HepG2 (cell line): Measurements from ENCODE around the gene ELP5. TPM values are rescaled to one million over a fixed set of nuclear protein-coding genes. Genes with fewer than 3 reads are reported as not detected.

ENCODE experiments used
- ATAC-seq: fragments of 200-7000 bp; cut with Tn5 transposase; 3 replicates; pipeline ENCODE4 v1.9.1; 2020; ENCODE audit warnings: mild to moderate bottlenecking, moderate library complexity
- BruUV-seq: library from RNA; stranded (reverse); fragments of 400-500 nt; replicated peaks from 2 replicates; lab custom pipeline; 2021; lab: Mats Ljungman, UMichigan
- CTCF ChIA-PET: fragments of 300-600 bp; formaldehyde crosslinking; extraction: SDS; loops from one replicate; lab custom pipeline; 2021; ENCODE audit warnings: low total read pairs, inconsistent platforms, low intra/inter-chr PET ratio; lab: Yijun Ruan, JAX
- POLR2A ChIA-PET: fragments of 350-600 bp; sonication (Branson Sonifier 250); formaldehyde crosslinking; loops from one replicate; lab custom pipeline; 2020; ENCODE audit warnings: antibody characterized with exemption, inconsistent platforms; lab: Yijun Ruan, JAX
- DNase-seq: peaks from one replicate; pipeline ENCODE4 v3.0.0-alpha.2; 2015; ENCODE audit warnings: low spot score
- FAIRE-seq: peaks from 3 replicates; lab custom pipeline; 2011; peaks lifted over from hg19 to GRCh38; lab: Jason Lieb, UNC
- H2AFZ ChIP-seq: one replicate; pipeline ENCODE4 v1.6.1; 2011; ENCODE audit warnings: low read length, inconsistent platforms
- H3K27ac ChIP-seq: fragments of 300-600 bp; 3 replicates; pipeline ENCODE4 v1.8.0; 2011; ENCODE audit warnings: mixed run types, mild to moderate bottlenecking, mixed read lengths, low read length, inconsistent platforms; ENCODE audit not compliant: insufficient read depth; ENCODE audit errors: extremely low read length
- H3K27me3 ChIP-seq, 2 experiments: fragments of 200-600 bp in 1 of 2; 2 replicates in 1 of 2; 3 replicates in 1 of 2; pipeline versions ENCODE4 v1.6.0 to v1.8.0; 2011; ENCODE audit warnings: low read length in 2 of 2, mild to moderate bottlenecking in 2 of 2, moderate library complexity in 2 of 2, inconsistent platforms in 1 of 2; ENCODE audit not compliant: insufficient read depth in 2 of 2, control insufficient read depth in 1 of 2
- H3K36me3 ChIP-seq, 2 experiments: fragments of 200-600 bp in 1 of 2; replicated peaks in 1 of 2; 2 replicates in 1 of 2; 3 replicates in 1 of 2; pipeline versions ENCODE4 v1.5.1 to v1.8.0; 2011; ENCODE audit warnings: low read length in 2 of 2, inconsistent platforms in 1 of 2; ENCODE audit not compliant: insufficient read depth in 2 of 2, control insufficient read depth in 1 of 2
- H3K4me1 ChIP-seq: 2 replicates; pipeline ENCODE4 v1.5.1; 2012; ENCODE audit warnings: low read length, inconsistent platforms; ENCODE audit not compliant: insufficient read depth
- H3K4me2 ChIP-seq: 2 replicates; pipeline ENCODE4 v1.6.0; 2011; ENCODE audit warnings: low read depth, low read length, inconsistent platforms
- H3K4me3 ChIP-seq, 3 experiments: fragments of 200-600 bp in 1 of 3; sonication (generic), shearing (Covaris generic) in 1 of 3; replicated peaks in 1 of 3; 2 replicates each; pipeline ENCODE4 v1.5.1; 2011 to 2016; ENCODE audit warnings: low read length in 3 of 3, inconsistent platforms in 2 of 3, low read depth in 2 of 3, mild to moderate bottlenecking in 2 of 3, control low read depth in 1 of 3, mixed read lengths in 1 of 3; ENCODE audit not compliant: insufficient read depth in 1 of 3
- H3K79me2 ChIP-seq: one replicate; pipeline ENCODE4 v1.6.1; 2011; ENCODE audit warnings: low read length, inconsistent platforms; ENCODE audit not compliant: insufficient read depth
- H3K9ac ChIP-seq: 2 replicates; pipeline ENCODE4 v1.6.0; 2011; ENCODE audit warnings: mild to moderate bottlenecking, low read depth, low read length, inconsistent platforms; ENCODE audit not compliant: insufficient read depth
- H3K9me3 ChIP-seq: 2 replicates; pipeline ENCODE4 v1.5.1; 2012; ENCODE audit warnings: mild to moderate bottlenecking, low read length
- H4K20me1 ChIP-seq: 2 replicates; pipeline ENCODE4 v1.6.0; 2011; ENCODE audit warnings: inconsistent platforms, mild to moderate bottlenecking, low read length, moderate library complexity; ENCODE audit not compliant: insufficient read depth
- MAZ ChIP-seq, 2 experiments: sonication (generic) in 1 of 2; formaldehyde crosslinking in 1 of 2; IDR thresholded peaks; 2 replicates each; pipeline versions ENCODE4 v1.5.0 to v1.6.1; 2012 to 2020; ENCODE audit warnings: low read depth in 2 of 2, mild to moderate bottlenecking in 2 of 2, borderline replicate concordance in 1 of 2, improper control_type of control experiment in 1 of 2, low read length in 1 of 2, missing genetic modification reagents in 1 of 2, moderate library complexity in 1 of 2
- POLR2AphosphoS2 ChIP-seq: IDR thresholded peaks from 2 replicates; pipeline ENCODE4 v1.6.1; 2011; ENCODE audit warnings: low read depth, low read length, improper control_type of control experiment
- RARA ChIP-seq: IDR thresholded peaks from 2 replicates; pipeline ENCODE4 v1.6.1; 2016; ENCODE audit warnings: missing genetic modification reagents, missing compliant biosample characterization
- TEAD3 ChIP-seq: optimal IDR thresholded peaks from 2 replicates; pipeline ENCODE3; 2016; ENCODE audit warnings: borderline replicate concordance
- YY1 ChIP-seq: IDR thresholded peaks from 2 replicates; pipeline ENCODE4 v1.6.1; 2011; ENCODE audit warnings: low read length, low read depth, moderate library complexity, mild to moderate bottlenecking; ENCODE audit not compliant: insufficient read depth, insufficient replicate concordance
- ZBTB2 ChIP-seq: sonication (generic); formaldehyde crosslinking; IDR thresholded peaks from 2 replicates; pipeline ENCODE4 v1.8.0; 2022; ENCODE audit warnings: low read depth, missing genetic modification reagents
- ZFP41 ChIP-seq: sonication (generic); formaldehyde crosslinking; IDR thresholded peaks from 2 replicates; pipeline ENCODE4 v1.4.0; 2020; ENCODE audit warnings: mild to moderate bottlenecking, missing genetic modification reagents, borderline replicate concordance
- ZNF124 ChIP-seq: sonication (generic); formaldehyde crosslinking; IDR thresholded peaks from 2 replicates; pipeline ENCODE4 v1.4.0; 2020; ENCODE audit warnings: missing genetic modification reagents
- ZNF510 ChIP-seq: sonication (generic); formaldehyde crosslinking; IDR thresholded peaks from 2 replicates; pipeline ENCODE4 v1.4.0; 2020; ENCODE audit warnings: low read depth, mild to moderate bottlenecking, missing genetic modification reagents
- ZNF543 ChIP-seq: sonication (generic); formaldehyde crosslinking; IDR thresholded peaks from 2 replicates; pipeline ENCODE4 v1.4.0; 2020; ENCODE audit warnings: mild to moderate bottlenecking, missing genetic modification reagents
- ZNF564 ChIP-seq: sonication (generic); formaldehyde crosslinking; IDR thresholded peaks from 2 replicates; pipeline ENCODE4 v1.8.1; 2023; ENCODE audit warnings: mild to moderate bottlenecking, missing genetic modification reagents
- ZNF607 ChIP-seq: sonication (generic); formaldehyde crosslinking; IDR thresholded peaks from 2 replicates; pipeline ENCODE4 v1.5.1; 2020; ENCODE audit warnings: missing genetic modification reagents, mild to moderate bottlenecking, borderline replicate concordance
- WGBS: methylation state at CpG from one replicate; pipeline ENCODE4 v1.1.6; 2017; ENCODE audit warnings: low lambda C conversion rate; 5-methylcytosine and 5-hydroxymethylcytosine counted together
- in situ Hi-C: cut with HindIII; loops from 2 replicates; pipeline ENCODE4 v1.10.0; 2017; ENCODE audit warnings: low pct_unique_long_range_greater_than_20kb; ENCODE audit not compliant: extremely low pct_ligation_motif_present
- intact Hi-C: fragments of 100-400 bp; cut with micrococcal nuclease; formaldehyde crosslinking; loops from one replicate; pipeline ENCODE4 v1.10.0; 2022; ENCODE audit not compliant: unreplicated experiment
- polyA plus RNA-seq, 8 experiments: library from polyadenylated mRNA; depleted of rRNA in 3 of 8; stranded (reverse) in 7 of 8; unstranded in 1 of 8; fragments of >200 nt; fragmentation: Illumina TruSeq in 4 of 8; extraction: Trizol in 4 of 8; gene quantifications; 2 replicates each; pipeline versions ENCODE4 v1.2.1 to v1.2.3, GENCODE V29; 2011 to 2016; ENCODE audit warnings: low read depth in 4 of 8, missing spikeins in 1 of 8, mixed read lengths in 1 of 8; ENCODE audit not compliant: insufficient read depth in 1 of 8
- total RNA-seq, 5 experiments: library from RNA; depleted of rRNA; stranded (reverse); fragments of >200 nt; fragmentation: Illumina TruSeq; extraction: Trizol; gene quantifications; 2 replicates each; pipeline ENCODE4 v1.2.3, GENCODE V29; 2016; ENCODE audit warnings: low read depth in 1 of 5

Gene ELP5
- total and polyA plus RNA-seq, 2 of the 13 experiments (the other 11 are each of a cell fraction or from before 2014, with no cell fraction given): 67.6 to 69.8 TPM

GRCh38 chr17:7248796-7249195 lies 3.2 kb upstream of the ELP5 start:
- in situ Hi-C loops (no loop called here), intact Hi-C loops (no loop called here)
- peak overlapping the region; percentile 24; the same call in 1 of the 2 replicates for H3K9ac ChIP-seq
- DNase-seq (no peak), ATAC-seq (no peak), FAIRE-seq (no peak)
- H3K36me3 ChIP-seq: peaks cover 5 to 27% of the 10 kb centered on the region in 2 experiments; a peak in 3 of 5 replicates
- no peak overlapping the region for H2AFZ ChIP-seq
- ChIA-PET CTCF (no interaction called here), POLR2A (interaction anchor here (1.5 to 1.6 kb wide), 2 partner anchors 14 to 16 kb away, joined by 4 to 5 read pairs; partner anchors contain the start of gene DVL2)
- H4K20me1 ChIP-seq: no peaks in the 10 kb centered on the region
- BruUV-seq: no TSS peak
- peaks cover 0 to 2% of the 10 kb centered on the region in 2 experiments; a peak in 1 of 5 replicates for H3K27me3 ChIP-seq
- peaks cover 53% of the 10 kb centered on the region for H3K79me2 ChIP-seq
- peaks cover 30% of the 10 kb centered on the region for H3K4me1 ChIP-seq
- no peaks in the 10 kb centered on the region for H3K9me3 ChIP-seq
- 83% methylated on average over 4 of the region's 4 CpGs for WGBS
- no peak overlapping the region for H3K4me3 ChIP-seq
- TF ChIP-seq MAZ (IDR thresholded peaks at IDR 0.05; ENCODE audit: borderline replicate concordance, low read depth, low read length) (no peak), MAZ (CRISPR knock-in tag; IDR thresholded peaks at IDR 0.05; ENCODE audit: low read depth) (no peak), RARA (CRISPR knock-in tag) (no peak), ZNF543 (CRISPR knock-in tag) (no peak), ZNF564 (CRISPR knock-in tag) (no peak), TEAD3 (CRISPR knock-in tag) (no peak), POLR2AphosphoS2 (no peak), YY1 (no peak)
- no peak overlapping the region for H3K27ac ChIP-seq
- peak overlapping the region; percentile 90 for H3K4me2 ChIP-seq

GRCh38 chr17:7249214-7249613 lies 2.8 kb upstream of the ELP5 start:
- ATAC-seq (no peak), FAIRE-seq (no peak), DNase-seq (no peak)
- Histone ChIP-seq H3K4me3 (peak overlapping the region in 1 of 3 experiments; percentile 20; a peak in 1 of 6 replicates), H3K9ac (peak overlapping the region; percentile 24; the same call in 1 of the 2 replicates), H3K79me2 (peaks cover 53% of the 10 kb centered on the region), H4K20me1 (no peaks in the 10 kb centered on the region), H3K27me3 (peaks cover 0 to 2% of the 10 kb centered on the region in 2 experiments; a peak in 1 of 5 replicates), H2AFZ (no peak overlapping the region), H3K9me3 (no peaks in the 10 kb centered on the region), H3K27ac (no peak overlapping the region), H3K4me2 (peak overlapping the region; percentile 90), H3K4me1 (peaks cover 34% of the 10 kb centered on the region), H3K36me3 (peaks cover 6 to 25% of the 10 kb centered on the region in 2 experiments; a peak in 4 of 5 replicates)
- in situ Hi-C loops: no loop called here
- BruUV-seq: no TSS peak
- POLR2A ChIA-PET: interaction anchor here (1.4 to 1.6 kb wide), 3 partner anchors 10 to 15 kb away, joined by 4 to 5 read pairs (median 5); partner anchors contain the start of genes DVL2 and PHF23
- TF ChIP-seq ZBTB2 (CRISPR knock-in tag) (no peak), ZFP41 (no peak), ZNF510 (no peak), ZNF607 (no peak), ZNF124 (no peak)
- WGBS: 96% methylated on average over 6 of the region's 6 CpGs
- CTCF ChIA-PET: no interaction called here
- intact Hi-C loops: no loop called here
